Smooth muscle cell (in vitro differentiated cells): ENCODE data around the gene PPIF. TPM values are rescaled to one million over a fixed set of nuclear protein-coding genes. Genes with fewer than 3 reads are reported as not detected.

Source experiments
- DNase-seq: peaks from one replicate; lab custom pipeline; 2025; ENCODE audit not compliant: unreplicated experiment; lab: John Stamatoyannopoulos, UW
- H2AFZ ChIP-seq: fragments of 200-600 bp; sonication (generic); 2 replicates; pipeline ENCODE4 v1.6.0; 2016; ENCODE audit warnings: antibody characterized with exemption, low read depth, mild to moderate bottlenecking
- H3F3A ChIP-seq: fragments of 200-600 bp; sonication (generic); 2 replicates; pipeline ENCODE4 v1.6.0; 2017; ENCODE audit warnings: antibody characterized with exemption, low read depth
- H3K27ac ChIP-seq: fragments of 200-600 bp; sonication (generic); 2 replicates; pipeline ENCODE4 v1.5.1; 2016; ENCODE audit warnings: low read depth, mild to moderate bottlenecking
- H3K27me3 ChIP-seq: fragments of 200-600 bp; sonication (generic); 2 replicates; pipeline ENCODE4 v1.6.1; 2016; ENCODE audit warnings: low read depth, mild to moderate bottlenecking
- H3K36me3 ChIP-seq: fragments of 200-600 bp; sonication (generic); 2 replicates; pipeline ENCODE4 v1.5.1; 2016; ENCODE audit warnings: low read depth
- H3K4me1 ChIP-seq: fragments of 200-600 bp; sonication (generic); 2 replicates; pipeline ENCODE4 v1.5.1; 2016; ENCODE audit warnings: low read depth
- H3K4me2 ChIP-seq: fragments of 200-600 bp; sonication (generic); 2 replicates; pipeline ENCODE4 v1.6.0; 2016; ENCODE audit warnings: mild to moderate bottlenecking
- H3K4me3 ChIP-seq: fragments of 200-600 bp; sonication (generic); 2 replicates; pipeline ENCODE4 v1.5.1; 2016; ENCODE audit warnings: mild to moderate bottlenecking
- H3K79me2 ChIP-seq: fragments of 200-600 bp; sonication (generic); 2 replicates; pipeline ENCODE4 v1.6.0; 2016; ENCODE audit warnings: low read depth, mild to moderate bottlenecking
- H3K9ac ChIP-seq: fragments of 200-600 bp; sonication (generic); 2 replicates; pipeline ENCODE4 v1.6.0; 2016; ENCODE audit warnings: low read depth
- H3K9me3 ChIP-seq: fragments of 200-600 bp; sonication (generic); replicated peaks from 2 replicates; pipeline ENCODE4 v1.5.1; 2016; ENCODE audit warnings: low read depth
- H4K20me1 ChIP-seq: fragments of 200-600 bp; sonication (generic); 2 replicates; pipeline ENCODE4 v1.6.0; 2016; ENCODE audit warnings: low read depth
- WGBS: methylation state at CpG from one replicate; pipeline ENCODE4 v1.1.7; 2016; ENCODE audit warnings: low lambda C conversion rate; 5-methylcytosine and 5-hydroxymethylcytosine counted together
- polyA plus RNA-seq: library from polyadenylated mRNA; unstranded; fragments of >200 nt; fragmentation: Nextera tagmentation; extraction: Ambion mirVana; gene quantifications from 2 replicates; pipeline ENCODE4 v1.2.1, GENCODE V29; 2016
- total RNA-seq: library from RNA; depleted of rRNA; stranded (reverse); fragments of >200 nt; gene quantifications from 2 replicates; pipeline ENCODE4 v1.2.3, GENCODE V29; 2014
- TF ChIP-seq, protein P1 (sequence below): fragments of 200-600 bp; sonication (generic); IDR thresholded peaks from 2 replicates; pipeline ENCODE4 v1.5.1; 2017; ENCODE audit warnings: borderline replicate concordance, mild to moderate bottlenecking, antibody characterized with exemption; ENCODE audit not compliant: insufficient read depth, poor library complexity, severe bottlenecking

Gene PPIF
- total and polyA plus RNA-seq, 2 experiments from 2014 or later = 24.3 to 29.7 TPM

GRCh38 chr10:79385804-79386531, 38.7 kb downstream of the PPIF start:
- Histone ChIP-seq H2AFZ (no peak overlapping the region), H3K4me1 (no peaks in the 10 kb centered on the region), H3K27me3 (no peaks in the 10 kb centered on the region), H3K9me3 (no peaks in the 10 kb centered on the region), H3K36me3 (no peaks in the 10 kb centered on the region), H3K9ac (no peak overlapping the region), H4K20me1 (no peaks in the 10 kb centered on the region), H3K27ac (no peak overlapping the region), H3F3A (peaks cover 16% of the 10 kb centered on the region), H3K4me2 (no peak overlapping the region), H3K4me3 (no peak overlapping the region), H3K79me2 (no peaks in the 10 kb centered on the region)
- 86% methylated on average over 28 of the region's 28 CpGs for WGBS
- DNase-seq = no peak
- TF ChIP-seq, protein P1, sequence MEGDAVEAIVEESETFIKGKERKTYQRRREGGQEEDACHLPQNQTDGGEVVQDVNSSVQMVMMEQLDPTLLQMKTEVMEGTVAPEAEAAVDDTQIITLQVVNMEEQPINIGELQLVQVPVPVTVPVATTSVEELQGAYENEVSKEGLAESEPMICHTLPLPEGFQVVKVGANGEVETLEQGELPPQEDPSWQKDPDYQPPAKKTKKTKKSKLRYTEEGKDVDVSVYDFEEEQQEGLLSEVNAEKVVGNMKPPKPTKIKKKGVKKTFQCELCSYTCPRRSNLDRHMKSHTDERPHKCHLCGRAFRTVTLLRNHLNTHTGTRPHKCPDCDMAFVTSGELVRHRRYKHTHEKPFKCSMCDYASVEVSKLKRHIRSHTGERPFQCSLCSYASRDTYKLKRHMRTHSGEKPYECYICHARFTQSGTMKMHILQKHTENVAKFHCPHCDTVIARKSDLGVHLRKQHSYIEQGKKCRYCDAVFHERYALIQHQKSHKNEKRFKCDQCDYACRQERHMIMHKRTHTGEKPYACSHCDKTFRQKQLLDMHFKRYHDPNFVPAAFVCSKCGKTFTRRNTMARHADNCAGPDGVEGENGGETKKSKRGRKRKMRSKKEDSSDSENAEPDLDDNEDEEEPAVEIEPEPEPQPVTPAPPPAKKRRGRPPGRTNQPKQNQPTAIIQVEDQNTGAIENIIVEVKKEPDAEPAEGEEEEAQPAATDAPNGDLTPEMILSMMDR = no peak

- H3K4me3 ChIP-seq = no peak overlapping the region
- H3K9me3 ChIP-seq = no peaks in the 10 kb centered on the region
- no peaks in the 10 kb centered on the region for H3K4me1 ChIP-seq
- H3K27ac ChIP-seq = no peak overlapping the region
- 81% methylated on average over 24 of the region's 24 CpGs for WGBS
- H3F3A ChIP-seq = peaks cover 16% of the 10 kb centered on the region
- H3K4me2 ChIP-seq = no peak overlapping the region
- TF ChIP-seq, protein P1 = no peak
- no peak overlapping the region for H3K9ac ChIP-seq
- H3K79me2 ChIP-seq = no peaks in the 10 kb centered on the region
- no peaks in the 10 kb centered on the region for H4K20me1 ChIP-seq
- no peaks in the 10 kb centered on the region for H3K27me3 ChIP-seq
- DNase-seq = no peak
- H3K36me3 ChIP-seq = no peaks in the 10 kb centered on the region
- H2AFZ ChIP-seq = no peak overlapping the region
These were observed 39.6 kb downstream of the PPIF start for GRCh38 chr10:79386637-79387465.

- Histone ChIP-seq H4K20me1 (no peaks in the 10 kb centered on the region), H3K4me1 (no peaks in the 10 kb centered on the region), H3K27ac (no peak overlapping the region), H3K9ac (no peak overlapping the region), H2AFZ (no peak overlapping the region), H3K4me2 (no peak overlapping the region), H3K27me3 (no peaks in the 10 kb centered on the region), H3K9me3 (no peaks in the 10 kb centered on the region), H3K4me3 (no peak overlapping the region), H3K36me3 (no peaks in the 10 kb centered on the region), H3K79me2 (no peaks in the 10 kb centered on the region), H3F3A (peaks cover 13% of the 10 kb centered on the region)
- no peak for DNase-seq
- WGBS = 89% methylated on average over 5 of the region's 5 CpGs
- TF ChIP-seq, protein P1 = no peak
These were observed 40.3 kb downstream of the PPIF start for GRCh38 chr10:79387466-79387973.
